GM10266 (cell line): ENCODE measurements around the gene GALNT9.
"Not testable (repeated sequence)": the region's sequence is repeated elsewhere in the genome, so short reads cannot be mapped to it uniquely, and the experiment has no call there.

Experiments
- DNase-seq: peaks from one replicate; pipeline ENCODE4 v3.0.0; 2012; ENCODE audit errors: extremely low spot score
- TF ChIP-seq, protein P1 (sequence below): IDR thresholded peaks from 2 replicates; pipeline ENCODE4 v1.5.1; 2012; ENCODE audit warnings: mild to moderate bottlenecking, low read depth; ENCODE audit not compliant: control insufficient read depth, insufficient read depth; ENCODE audit errors: missing control alignments

Gene GALNT9

DNA sequence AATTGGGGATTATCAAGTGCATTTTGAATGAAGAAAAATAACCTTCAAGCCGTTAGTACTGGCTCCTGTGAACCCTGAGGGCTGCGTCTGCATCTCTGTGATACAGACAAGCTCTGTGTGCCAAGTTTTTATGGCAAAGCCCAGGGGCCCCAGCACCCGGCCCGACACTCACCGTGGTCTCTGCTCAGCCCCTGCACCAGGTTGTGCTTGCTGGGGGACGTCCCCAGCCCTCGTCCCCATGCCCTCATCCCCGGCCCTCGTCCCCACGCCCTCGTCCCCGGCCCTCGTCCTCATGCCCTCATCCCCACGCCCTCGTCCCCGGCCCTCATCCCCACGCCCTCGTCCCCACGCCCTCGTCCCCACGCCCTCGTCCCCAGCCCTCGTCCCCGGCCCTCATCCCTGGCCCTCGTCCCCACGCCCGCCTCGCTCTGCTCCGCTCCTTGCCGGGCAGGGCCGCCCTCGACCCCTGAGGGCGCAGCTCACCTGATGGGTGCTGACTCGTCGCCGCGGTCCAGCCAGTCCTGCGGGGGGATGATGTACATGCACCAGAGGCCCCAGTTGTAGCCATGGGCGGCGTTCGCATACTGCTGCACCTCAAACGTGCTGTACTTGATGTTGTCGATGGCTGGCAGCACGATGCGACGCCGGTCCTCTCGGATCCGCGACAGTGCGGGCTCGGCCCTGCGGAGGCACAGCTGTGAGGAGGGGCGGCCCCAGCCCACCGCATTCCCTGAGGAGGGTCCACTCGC, 72.0 kb downstream of the GALNT9 start:
- DNase-seq = no peak
- TF ChIP-seq, protein P1, sequence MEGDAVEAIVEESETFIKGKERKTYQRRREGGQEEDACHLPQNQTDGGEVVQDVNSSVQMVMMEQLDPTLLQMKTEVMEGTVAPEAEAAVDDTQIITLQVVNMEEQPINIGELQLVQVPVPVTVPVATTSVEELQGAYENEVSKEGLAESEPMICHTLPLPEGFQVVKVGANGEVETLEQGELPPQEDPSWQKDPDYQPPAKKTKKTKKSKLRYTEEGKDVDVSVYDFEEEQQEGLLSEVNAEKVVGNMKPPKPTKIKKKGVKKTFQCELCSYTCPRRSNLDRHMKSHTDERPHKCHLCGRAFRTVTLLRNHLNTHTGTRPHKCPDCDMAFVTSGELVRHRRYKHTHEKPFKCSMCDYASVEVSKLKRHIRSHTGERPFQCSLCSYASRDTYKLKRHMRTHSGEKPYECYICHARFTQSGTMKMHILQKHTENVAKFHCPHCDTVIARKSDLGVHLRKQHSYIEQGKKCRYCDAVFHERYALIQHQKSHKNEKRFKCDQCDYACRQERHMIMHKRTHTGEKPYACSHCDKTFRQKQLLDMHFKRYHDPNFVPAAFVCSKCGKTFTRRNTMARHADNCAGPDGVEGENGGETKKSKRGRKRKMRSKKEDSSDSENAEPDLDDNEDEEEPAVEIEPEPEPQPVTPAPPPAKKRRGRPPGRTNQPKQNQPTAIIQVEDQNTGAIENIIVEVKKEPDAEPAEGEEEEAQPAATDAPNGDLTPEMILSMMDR = no peak

DNA sequence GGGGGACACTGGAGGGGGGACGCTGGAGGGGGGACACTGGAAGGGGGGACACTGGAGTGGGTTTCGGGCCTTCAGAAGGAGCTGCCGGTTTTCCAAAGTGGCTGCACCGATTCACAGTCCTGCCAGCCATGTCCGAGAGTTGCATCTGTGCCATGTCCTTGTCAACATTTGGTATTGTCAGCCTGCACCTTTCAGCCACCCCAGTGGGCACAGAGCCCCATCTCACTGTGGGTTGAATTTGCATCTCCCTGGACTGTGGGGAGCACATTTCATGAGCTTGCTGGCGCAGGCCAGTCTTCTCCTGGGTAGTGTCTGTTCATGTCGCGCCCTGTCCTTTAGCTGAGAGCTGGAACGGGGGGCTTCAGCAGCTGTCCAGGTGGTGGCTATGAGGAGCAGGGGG, 72.7 kb downstream of the GALNT9 start:
- TF ChIP-seq, protein P1 = no peak
- DNase-seq = no peak

DNA sequence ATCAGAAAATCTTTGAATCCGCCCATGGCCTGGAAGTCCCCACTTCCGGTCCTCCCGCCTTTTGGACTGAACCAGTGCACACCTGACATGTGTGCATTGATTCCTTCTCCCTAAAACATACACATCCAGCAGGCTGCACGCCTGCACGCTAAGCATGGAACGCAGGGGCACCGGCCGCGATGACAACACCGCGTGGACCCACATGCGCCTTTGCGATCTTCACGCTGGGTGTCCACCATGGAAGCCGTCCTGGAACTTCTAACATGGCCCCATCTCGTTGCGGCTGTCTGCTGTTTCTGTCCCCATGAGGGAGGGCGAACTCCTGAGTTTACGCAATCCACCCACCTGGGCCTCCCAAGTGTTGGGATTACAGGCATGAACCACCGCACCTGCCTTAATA, 73.7 kb downstream of the GALNT9 start:
- TF ChIP-seq, protein P1 = no peak
- no peak for DNase-seq

DNA sequence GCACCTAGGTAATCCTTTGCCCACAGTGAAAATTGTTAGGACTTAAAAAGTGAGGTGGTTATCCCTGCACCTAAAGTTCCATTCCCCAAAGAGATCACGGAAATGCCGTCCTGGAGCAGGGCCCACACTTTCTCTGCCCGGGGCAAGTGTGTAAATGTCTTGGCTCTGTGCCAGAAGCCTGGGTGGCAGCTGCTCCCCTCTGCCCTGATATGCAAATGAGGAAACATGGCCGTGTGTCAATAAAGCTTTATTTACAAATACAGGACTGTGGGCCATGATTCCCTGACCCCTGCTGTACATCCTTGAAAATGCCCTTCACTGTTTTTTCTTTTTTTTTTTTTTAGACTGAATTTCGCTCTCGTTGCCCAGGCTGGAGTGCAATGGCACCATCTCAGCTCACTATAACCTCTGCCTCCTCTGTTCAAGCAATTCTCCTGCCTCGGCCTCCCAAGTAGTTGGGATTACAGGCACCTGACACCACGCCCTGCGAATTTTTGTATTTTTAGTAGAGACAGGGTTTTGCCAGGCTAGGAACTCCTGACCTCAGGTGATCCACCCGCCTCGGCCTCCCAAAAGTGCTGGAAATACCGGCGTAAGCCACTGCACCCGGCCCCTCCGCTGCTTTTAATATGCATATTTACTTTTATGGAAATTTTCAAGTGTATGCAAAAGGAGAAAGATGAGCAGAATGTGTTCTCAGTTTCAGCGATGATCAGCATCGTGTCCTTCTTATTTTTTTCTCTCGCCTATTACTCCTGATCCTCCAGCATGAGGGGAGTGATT, 75.5 kb downstream of the GALNT9 start:
- TF ChIP-seq, protein P1 = no peak
- DNase-seq = no peak

DNA sequence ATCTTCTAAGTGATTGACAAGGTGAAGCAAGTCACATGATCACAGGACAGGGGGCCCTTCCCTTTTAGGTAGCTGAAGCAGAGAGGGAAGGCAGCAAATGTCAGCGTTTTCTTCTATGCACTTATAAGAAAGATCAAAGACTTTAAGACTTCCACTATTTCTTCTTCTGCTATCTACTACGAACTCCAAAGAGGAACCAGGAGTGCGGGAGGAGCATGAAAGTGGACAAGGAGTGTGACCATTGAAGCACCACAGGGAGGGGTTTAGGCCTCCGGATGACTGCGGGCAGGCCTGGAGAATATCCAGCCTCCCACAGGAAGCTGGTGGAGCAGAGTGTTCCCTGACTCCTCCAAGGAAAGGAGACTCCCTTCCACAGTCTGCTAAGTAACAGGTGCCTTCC, 76.4 kb downstream of the GALNT9 start:
- not testable (repeated sequence) for DNase-seq

DNA sequence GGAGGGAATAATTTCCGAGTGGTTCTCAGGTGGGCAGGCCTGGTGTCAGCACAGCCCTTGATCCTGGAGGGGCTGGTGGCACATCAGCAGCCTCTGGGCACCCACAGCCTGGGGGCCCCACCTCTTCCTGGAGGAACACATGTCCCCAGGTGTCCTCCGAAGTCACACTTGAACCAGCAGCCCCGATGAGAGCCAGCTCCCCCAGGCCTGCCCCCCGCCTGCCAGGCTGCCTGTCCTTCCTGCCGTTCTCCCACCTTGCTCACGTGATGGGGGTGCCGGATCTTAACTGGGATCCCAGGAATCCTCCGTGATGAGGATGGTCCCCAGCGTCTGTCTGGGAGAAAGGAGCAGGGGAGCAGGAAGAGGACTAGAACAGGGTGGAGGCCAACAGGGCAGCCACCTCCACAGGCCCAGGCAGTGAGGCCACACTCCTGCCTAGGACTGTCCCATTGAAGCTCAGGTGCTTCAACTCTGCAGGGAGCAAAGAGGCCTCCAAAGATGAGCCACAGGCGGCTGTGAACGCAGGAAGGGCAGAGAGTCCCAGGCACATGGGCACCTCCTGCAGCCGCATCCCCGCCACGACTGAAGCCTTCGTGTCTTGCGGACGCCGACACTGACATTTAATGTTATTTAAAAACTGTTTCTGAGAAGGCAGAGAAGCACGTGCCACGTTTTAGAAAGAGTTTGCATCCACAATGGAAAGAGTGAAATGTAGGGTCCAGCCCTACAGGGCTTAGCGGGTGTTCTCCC, 77.5 kb downstream of the GALNT9 start:
- DNase-seq = no peak
- TF ChIP-seq, protein P1 = no peak

DNA sequence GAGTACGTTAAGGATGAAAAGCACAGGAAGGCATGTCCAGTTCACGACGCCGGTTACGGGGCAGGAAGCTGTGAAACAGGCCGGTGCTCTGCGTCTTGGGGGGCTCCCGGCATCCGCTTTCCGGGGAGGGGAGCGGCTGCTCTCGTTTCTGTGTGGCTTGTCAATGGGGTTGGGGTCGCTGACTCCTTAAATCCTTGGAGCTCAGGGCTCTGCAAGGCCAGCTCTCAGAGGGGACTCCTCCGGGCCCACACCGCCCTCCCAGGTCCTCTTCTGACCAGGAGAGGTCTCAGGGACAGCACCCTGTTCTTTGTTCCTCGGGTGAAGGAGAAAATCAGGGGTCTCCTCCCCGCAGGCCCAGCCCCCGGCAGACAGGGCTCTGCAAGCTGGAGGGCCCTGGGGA, 78.1 kb downstream of the GALNT9 start:
- TF ChIP-seq, protein P1 = no peak
- no peak for DNase-seq
